Effector memory CD8-positive, alpha-beta T cell (primary cell): Measurements from ENCODE around the gene OR2W3.
A peak's percentile ranks its signal among the peaks of the same experiment; 100 is the strongest.
"Not testable (repeated sequence)": the region's sequence is repeated elsewhere in the genome, so short reads cannot be mapped to it uniquely, and the experiment has no call there.

ENCODE experiments used
- ATAC-seq: fragments of 150-1000 bp; cut with Tn5 transposase; replicated peaks from 2 replicates; pipeline ENCODE4 v1.10.0; 2021; ENCODE audit warnings: mild to moderate bottlenecking, moderate library complexity
- DNase-seq, 3 experiments: peaks; one replicate each; pipeline ENCODE4 v3.0.0; 2021
- H3K27ac Mint-ChIP-seq, 2 donors: one replicate each; pipeline ENCODE4 v1.8.0; 2022; ENCODE audit warnings: mild to moderate bottlenecking in 2 of 2, mixed read lengths in 2 of 2, moderate library complexity in 2 of 2
- H3K27me3 Mint-ChIP-seq, 2 donors: one replicate each; pipeline ENCODE4 v1.8.0; 2022; ENCODE audit warnings: mixed read lengths in 2 of 2
- H3K36me3 Mint-ChIP-seq: one replicate; pipeline ENCODE4 v1.8.0; 2022; ENCODE audit warnings: mild to moderate bottlenecking, moderate library complexity, mixed read lengths; ENCODE audit not compliant: insufficient read depth
- H3K4me1 Mint-ChIP-seq, 2 donors: one replicate each; pipeline ENCODE4 v1.8.0; 2022; ENCODE audit warnings: low read depth in 2 of 2, mixed read lengths in 2 of 2
- H3K4me3 Mint-ChIP-seq, 2 donors: one replicate each; pipeline ENCODE4 v1.8.0; 2022; ENCODE audit warnings: mild to moderate bottlenecking in 2 of 2, mixed read lengths in 2 of 2, moderate library complexity in 2 of 2
- H3K9me3 Mint-ChIP-seq, 2 donors: one replicate each; pipeline ENCODE4 v1.8.0; 2022; ENCODE audit warnings: mixed read lengths in 2 of 2

Gene OR2W3

GRCh38 chr1:247936415-247936814 is 41.0 kb downstream of the OR2W3 start:
- H3K27me3 Mint-ChIP-seq = no peaks in the 10 kb centered on the region
- no peak for ATAC-seq
- H3K9me3 Mint-ChIP-seq = peaks cover 0 to 8% of the 10 kb centered on the region in 2 donors
- peak overlapping the region in 1 of 2 donors; percentile 31 for H3K27ac Mint-ChIP-seq
- DNase-seq = no peak
- no peaks in the 10 kb centered on the region for H3K36me3 Mint-ChIP-seq
- no peak overlapping the region for H3K4me3 Mint-ChIP-seq
- H3K4me1 Mint-ChIP-seq = peaks cover 0 to 2% of the 10 kb centered on the region in 2 donors

GRCh38 chr1:247936965-247937734 is 41.8 kb downstream of the OR2W3 start:
- H3K27me3 Mint-ChIP-seq, H3K36me3 Mint-ChIP-seq, H3K4me1 Mint-ChIP-seq, H3K9me3 Mint-ChIP-seq: not testable (repeated sequence)
- H3K27ac Mint-ChIP-seq = peak overlapping the region in 1 of 2 donors; percentile 31
- DNase-seq (peak; percentile 49 to 58 (median 50)), ATAC-seq (peak; percentile 96)
- peak overlapping the region; percentile 62 to 64 for H3K4me3 Mint-ChIP-seq

- DNase-seq = no peak
- H3K4me3 Mint-ChIP-seq = no peak overlapping the region
- H3K27ac Mint-ChIP-seq = no peak overlapping the region
- no peaks in the 10 kb centered on the region for H3K27me3 Mint-ChIP-seq
- ATAC-seq = no peak
- H3K36me3 Mint-ChIP-seq = no peaks in the 10 kb centered on the region
- H3K4me1 Mint-ChIP-seq = no peaks in the 10 kb centered on the region
- peaks cover 0 to 11% of the 10 kb centered on the region in 2 donors for H3K9me3 Mint-ChIP-seq
Observed at GRCh38 chr1:247942624-247943023, 47.2 kb downstream of the OR2W3 start.
